Measurements from ENCODE around the gene ATXN10.

GRCh38 chr22:45819305-45819704 is 147.7 kb downstream of the ATXN10 start:
- TF ChIP-seq, protein P1, sequence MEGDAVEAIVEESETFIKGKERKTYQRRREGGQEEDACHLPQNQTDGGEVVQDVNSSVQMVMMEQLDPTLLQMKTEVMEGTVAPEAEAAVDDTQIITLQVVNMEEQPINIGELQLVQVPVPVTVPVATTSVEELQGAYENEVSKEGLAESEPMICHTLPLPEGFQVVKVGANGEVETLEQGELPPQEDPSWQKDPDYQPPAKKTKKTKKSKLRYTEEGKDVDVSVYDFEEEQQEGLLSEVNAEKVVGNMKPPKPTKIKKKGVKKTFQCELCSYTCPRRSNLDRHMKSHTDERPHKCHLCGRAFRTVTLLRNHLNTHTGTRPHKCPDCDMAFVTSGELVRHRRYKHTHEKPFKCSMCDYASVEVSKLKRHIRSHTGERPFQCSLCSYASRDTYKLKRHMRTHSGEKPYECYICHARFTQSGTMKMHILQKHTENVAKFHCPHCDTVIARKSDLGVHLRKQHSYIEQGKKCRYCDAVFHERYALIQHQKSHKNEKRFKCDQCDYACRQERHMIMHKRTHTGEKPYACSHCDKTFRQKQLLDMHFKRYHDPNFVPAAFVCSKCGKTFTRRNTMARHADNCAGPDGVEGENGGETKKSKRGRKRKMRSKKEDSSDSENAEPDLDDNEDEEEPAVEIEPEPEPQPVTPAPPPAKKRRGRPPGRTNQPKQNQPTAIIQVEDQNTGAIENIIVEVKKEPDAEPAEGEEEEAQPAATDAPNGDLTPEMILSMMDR (IDR thresholded peaks at IDR 0.05), result no peak
- TF ChIP-seq POLR2A (IDR thresholded peaks at IDR 0.05), result no peak
